ENCODE measurements around the gene NPAS2.
A peak's percentile ranks its signal among the peaks of the same experiment; 100 is the strongest.

Gene NPAS2

GRCh38 chr2:101012054-101012705, 192.2 kb downstream of the NPAS2 start:
- no peak for DNase-seq (ENCODE audit: low spot score)

DNA sequence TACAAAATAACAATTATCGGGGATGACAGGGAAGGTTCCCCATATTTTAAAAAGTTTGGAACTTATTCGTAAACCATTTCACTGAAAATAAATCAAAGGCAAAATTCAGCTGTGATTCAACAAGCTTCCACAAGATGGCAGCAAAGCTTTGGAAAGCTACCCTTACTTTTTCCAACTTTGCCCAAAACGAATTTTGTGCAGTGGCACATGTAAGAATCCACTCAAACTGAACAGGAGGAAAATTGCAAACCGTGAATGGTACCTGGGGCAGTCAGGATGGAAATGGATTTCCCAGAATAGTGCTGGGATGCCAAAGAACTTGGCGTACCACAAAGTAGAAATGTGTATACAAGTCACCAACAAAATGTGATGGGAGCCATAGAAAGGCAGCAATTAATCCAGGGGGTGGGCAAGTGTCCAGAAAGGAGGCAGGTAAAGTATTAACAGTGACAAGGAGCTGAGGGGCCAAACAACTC, 192.8 kb downstream of the NPAS2 start:
- DNase-seq (ENCODE audit: low spot score), result peak; percentile 33

DNA sequence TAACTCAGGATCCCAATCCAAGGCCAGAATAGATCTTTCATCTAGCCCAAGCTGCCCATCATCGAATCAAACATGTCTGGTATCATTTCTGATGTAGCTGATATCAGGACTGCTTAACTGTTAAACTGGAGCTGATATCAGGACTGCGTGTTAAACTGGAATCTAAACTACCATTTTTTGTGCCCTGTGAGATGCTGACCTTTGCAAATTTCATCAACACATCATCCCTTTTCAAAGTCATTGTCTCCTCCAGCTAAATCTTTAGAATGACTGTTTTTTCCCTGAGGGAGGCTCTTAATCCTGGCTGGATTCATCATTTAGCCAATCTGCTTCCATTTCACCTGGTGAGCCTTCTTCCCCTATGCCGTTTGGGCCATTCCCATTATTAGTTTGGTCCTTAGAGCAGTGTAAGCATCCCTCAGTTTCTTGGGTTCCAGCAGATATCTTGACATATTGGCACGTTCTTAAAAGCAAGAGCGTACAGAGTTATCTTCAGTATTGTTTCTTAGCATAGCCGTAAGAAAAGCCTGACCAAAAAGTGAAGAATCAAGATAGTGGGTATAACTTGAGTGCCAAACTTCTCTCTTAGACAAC, 194.4 kb downstream of the NPAS2 start:
- no peak for DNase-seq (ENCODE audit: low spot score)

DNA sequence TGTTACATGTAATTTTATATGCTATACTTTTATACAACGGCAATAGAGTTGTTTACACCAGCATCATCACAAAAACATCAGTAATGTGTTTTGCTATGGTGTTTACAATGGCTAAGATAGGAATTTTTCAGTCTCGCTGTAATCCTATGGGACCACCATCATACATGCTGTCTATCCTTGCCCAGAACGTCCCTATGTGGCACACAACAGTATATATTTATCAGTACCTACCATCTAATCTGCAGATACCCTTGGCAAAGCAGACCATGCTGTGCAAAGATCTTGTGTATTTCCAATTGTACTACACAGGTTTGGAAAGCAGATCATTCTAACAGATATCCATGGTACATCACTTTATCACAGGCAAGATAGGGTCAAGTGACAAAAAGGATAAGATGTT, 197.4 kb downstream of the NPAS2 start:
- no peak for DNase-seq (ENCODE audit: low spot score)

GRCh38 chr2:101018934-101019333, 199.0 kb downstream of the NPAS2 start:
- DNase-seq (ENCODE audit: low spot score), result no peak

- no peak for DNase-seq (ENCODE audit: low spot score)
Measured at GRCh38 chr2:101022221-101022620, 202.3 kb downstream of the NPAS2 start.

GRCh38 chr2:101023327-101024107, 203.6 kb downstream of the NPAS2 start:
- DNase-seq (ENCODE audit: low spot score), result no peak

DNA sequence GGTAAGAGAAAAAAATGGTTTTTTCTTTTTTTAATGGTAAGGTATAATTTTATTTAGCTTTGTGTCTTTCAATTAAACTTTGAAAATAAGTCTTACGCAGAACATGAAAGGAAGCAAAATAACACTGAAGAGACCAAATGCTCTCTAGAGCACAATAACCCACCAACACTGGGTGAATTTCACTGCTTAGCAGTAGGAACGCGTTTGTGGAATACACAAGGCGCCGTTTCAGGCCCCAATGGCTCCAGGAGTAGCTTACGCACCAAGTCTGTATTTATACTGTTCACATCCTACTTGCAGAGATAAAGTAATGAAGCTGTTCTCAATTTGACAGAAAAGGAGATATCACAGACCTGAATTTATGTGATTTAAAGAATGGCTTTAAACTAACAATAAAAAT, 205.6 kb downstream of the NPAS2 start:
- DNase-seq (ENCODE audit: low spot score), result no peak

DNA sequence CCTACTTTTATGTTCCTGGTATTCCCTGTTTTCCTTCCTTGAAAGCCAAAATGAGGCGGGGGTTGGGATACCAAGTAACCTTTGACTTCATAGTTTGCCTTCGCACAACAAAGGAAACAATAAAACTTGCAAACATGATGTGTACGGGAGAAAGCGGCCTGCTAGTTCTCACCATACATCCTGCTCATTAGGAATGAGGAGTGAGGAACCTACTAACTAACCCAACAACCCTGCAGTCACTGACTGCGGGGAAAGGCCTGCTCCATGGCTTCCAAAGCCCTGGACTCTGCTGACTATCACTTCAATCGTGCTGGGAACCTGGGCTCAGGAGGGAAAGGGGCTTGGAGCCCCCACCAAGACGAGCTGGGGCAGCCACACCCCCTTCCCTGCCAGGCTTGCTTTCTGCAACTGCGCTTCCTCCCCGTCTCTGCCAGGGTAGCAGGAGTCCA, 206.3 kb downstream of the NPAS2 start:
- DNase-seq (ENCODE audit: low spot score), result no peak

- DNase-seq (ENCODE audit: low spot score), result no peak
Measured at GRCh38 chr2:101026923-101027469, 207.1 kb downstream of the NPAS2 start.

DNA sequence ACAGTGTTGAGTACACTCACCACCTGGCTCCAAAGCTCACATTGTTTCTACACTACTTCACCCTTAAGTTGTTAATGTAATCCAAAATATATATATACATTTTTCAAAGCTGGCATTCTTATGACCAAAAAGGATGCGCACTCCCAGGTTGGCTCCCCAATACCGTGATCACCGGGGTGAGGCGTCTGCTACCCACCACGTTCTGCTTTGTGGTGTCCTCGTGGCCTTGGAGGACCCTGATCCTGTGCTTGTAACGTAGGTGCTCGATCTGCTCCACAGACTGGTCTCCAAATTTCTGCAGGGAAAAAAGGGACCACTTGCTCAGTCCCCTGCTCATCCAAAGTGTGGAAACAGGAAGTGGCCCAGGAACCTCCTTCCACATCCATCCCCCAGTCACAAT, 207.9 kb downstream of the NPAS2 start:
- DNase-seq (ENCODE audit: low spot score), result no peak

DNA sequence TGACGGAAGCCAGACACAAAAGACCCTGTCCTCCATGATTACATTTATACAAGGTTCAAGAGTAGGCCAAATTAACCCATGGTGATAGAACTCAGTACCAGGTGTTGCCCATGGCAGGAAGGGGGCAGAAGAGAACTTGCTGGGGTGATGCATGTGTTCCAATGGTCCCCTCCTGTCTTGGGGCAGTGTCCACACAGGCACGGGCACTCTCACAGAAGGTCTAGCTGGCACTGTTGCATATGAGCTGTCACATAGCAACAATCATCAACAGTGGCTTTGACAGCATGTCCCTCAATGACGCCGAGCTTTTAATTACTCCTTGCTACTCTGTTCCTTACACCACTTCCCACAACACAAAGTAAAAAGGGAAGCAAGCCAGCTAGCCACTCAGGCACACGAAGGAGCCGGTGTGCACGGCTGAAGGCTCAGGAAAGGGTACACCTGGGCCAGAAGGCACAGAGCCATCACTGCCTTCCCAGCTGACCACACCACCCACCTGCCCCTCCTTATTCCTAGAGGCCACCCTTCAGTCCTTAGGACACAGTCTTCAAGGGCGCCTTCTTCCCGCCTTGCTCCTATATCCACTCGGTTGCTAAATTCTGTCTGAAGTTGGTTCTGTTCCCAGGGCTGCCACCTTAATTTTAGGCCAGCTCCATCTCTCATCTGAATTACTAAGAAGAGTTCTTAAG, 211.1 kb downstream of the NPAS2 start:
- DNase-seq (ENCODE audit: low spot score), result no peak

DNA sequence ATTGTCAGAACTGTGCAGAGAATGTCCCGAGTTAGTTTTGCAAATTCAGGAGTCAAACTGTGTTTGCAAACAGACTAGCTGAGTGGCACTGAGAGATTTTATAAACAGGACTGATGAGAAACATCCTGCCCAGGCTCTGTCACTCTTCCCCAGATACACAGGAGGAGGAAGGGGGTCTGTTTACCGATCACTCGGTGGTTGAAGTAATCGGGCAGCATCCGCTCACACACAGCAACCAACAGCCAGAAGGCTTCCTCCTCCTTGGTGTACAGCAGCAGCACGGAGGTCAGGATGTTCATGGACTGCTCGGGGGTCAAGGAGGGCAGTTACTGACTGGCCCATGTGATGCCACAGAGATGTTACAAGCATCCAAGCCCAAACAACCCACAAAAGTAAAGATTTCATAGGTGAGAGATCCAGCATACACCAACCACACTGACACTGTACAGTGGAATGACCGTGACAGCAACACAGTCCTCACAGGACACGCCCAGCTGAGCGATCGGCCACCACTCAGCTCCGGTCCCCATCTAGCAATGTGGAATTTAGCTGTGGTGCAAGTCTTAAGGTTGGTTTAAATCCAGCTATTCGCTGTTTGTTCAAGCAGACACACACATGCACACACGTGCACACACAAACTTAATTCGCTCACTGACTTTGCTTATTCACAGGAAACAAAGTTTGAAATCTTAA, 212.3 kb downstream of the NPAS2 start:
- no peak for DNase-seq (ENCODE audit: low spot score)

GRCh38 chr2:101036562-101036961, 216.6 kb downstream of the NPAS2 start:
- no peak for DNase-seq (ENCODE audit: low spot score)

- no peak for DNase-seq (ENCODE audit: low spot score)
Measured at GRCh38 chr2:101037161-101037755, 217.3 kb downstream of the NPAS2 start.

DNA sequence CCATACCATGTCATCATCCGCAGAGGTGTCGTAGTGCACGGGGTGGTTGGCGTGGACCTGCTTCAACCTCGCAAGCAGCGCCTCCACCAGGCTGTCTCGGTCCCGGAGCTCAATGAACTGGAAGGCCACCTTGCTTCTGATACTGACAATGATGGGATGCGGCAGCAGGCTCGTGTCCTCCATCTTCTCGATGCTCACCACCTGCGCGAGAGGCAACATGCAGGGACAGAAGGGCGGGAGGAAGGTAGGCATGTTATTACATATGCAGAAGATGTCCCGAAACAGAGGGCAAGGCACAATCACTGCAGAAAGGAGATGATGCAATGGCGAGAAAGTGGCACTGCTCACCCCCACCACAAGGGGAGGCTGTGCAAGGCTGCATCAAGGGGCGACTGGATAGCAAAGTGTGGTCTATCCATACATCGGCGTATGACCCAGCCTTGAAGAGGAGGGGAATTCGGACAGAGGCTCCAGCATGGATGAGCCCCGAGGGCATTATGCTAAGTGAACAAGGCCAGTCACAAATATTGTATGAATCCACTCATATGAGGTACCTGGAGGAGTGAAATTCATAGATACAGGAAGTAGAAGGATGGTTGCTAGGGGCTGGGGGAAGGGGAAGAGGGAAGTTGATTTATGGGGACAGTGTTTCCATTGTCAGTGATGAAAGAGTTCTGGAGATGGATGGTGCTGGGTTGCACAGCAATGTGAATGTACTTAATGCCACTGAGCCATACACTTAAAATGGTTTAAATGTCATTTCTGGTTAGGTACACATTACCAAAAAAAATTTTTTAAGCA, 218.7 kb downstream of the NPAS2 start:
- DNase-seq (ENCODE audit: low spot score), result no peak

DNA sequence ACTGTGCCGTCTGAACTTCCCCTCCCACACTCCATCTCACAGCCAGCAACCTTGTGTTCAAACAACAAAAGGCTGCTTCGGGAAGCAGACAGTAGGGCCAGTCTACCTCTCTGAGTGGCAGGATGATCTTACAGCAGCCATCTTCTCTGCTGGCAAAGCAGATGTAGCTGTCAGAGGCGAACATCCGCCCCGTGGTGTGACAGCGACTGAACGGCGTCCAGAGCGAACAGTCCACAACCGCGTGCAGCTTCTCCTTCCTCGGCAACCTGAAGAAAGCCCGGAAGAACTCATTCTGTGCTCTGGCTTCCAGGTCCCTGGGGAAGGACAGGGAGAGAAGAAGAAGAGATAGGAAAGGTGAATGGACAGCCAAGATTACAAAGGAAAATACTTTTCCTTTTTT, 220.1 kb downstream of the NPAS2 start:
- DNase-seq (ENCODE audit: low spot score), result no peak

- DNase-seq (ENCODE audit: low spot score), result no peak
Measured at GRCh38 chr2:101040761-101041160, 220.8 kb downstream of the NPAS2 start.

DNA sequence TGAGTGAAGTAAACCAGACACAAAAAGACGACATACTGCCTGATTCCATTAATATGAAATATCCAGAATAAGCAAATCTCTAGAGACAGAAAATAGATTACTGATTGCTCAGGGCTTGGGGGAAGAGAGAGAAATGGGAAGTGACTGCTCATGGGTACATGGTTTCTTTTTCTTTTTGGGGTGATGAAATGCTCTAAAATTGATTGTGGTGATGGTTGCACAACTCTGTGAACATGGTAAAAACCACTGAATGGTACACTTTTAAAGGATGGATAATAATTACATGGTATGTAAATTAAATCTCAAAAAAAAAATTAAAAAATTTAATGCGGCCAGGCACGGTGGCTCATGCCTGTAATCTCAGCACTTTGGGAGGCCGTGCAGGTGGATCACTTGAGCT, 221.5 kb downstream of the NPAS2 start:
- DNase-seq (ENCODE audit: low spot score), result no peak

DNA sequence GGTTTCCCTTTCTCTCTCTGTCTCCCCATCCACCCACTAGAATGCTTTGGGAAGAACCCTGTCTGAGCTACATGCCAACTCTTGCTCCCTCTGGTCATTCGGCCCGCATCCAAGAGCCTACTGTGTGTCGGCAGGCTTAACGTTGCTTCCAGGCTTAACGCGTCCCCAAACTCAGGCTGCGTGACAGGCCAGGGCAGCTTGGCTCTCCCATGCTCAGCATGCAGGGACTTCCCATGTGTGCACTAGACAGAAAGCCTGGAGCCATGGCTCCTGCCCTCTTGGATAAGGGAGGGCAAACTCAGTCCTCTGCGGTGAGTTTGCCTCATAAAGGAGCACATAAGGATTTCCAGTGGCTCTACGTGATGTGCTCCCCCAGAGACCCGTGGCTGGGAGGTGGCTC, 225.4 kb downstream of the NPAS2 start:
- DNase-seq (ENCODE audit: low spot score), result no peak

All from CD4-positive, alpha-beta T cell treated with Interleukin-6 at 100 ng/mL for 8 hours (primary cell).